Neural progenitor cell (in vitro differentiated cells): ENCODE data around the gene MLNR. TPM values are rescaled to one million over a fixed set of nuclear protein-coding genes. Genes with fewer than 3 reads are reported as not detected.

Experiments used
- DNase-seq: peaks from one replicate; pipeline ENCODE4 v3.0.0-alpha.2; 2016; ENCODE audit warnings: low spot score
- H2AFZ ChIP-seq: fragments of 200-600 bp; sonication (generic); replicated peaks from 2 replicates; pipeline ENCODE4 v1.6.1; 2016; ENCODE audit warnings: antibody characterized with exemption
- H3F3A ChIP-seq: fragments of 200-600 bp; sonication (generic); 2 replicates; pipeline ENCODE4 v1.6.1; 2016; ENCODE audit warnings: antibody characterized with exemption, low read depth
- H3K27ac ChIP-seq: fragments of 200-600 bp; sonication (generic); 2 replicates; pipeline ENCODE4 v1.5.1; 2016; ENCODE audit warnings: mild to moderate bottlenecking
- H3K27me3 ChIP-seq: fragments of 200-600 bp; sonication (generic); 2 replicates; pipeline ENCODE4 v1.6.1; 2016; ENCODE audit warnings: mild to moderate bottlenecking, moderate library complexity
- H3K36me3 ChIP-seq: fragments of 200-600 bp; sonication (generic); 2 replicates; pipeline ENCODE4 v1.5.1; 2016
- H3K4me1 ChIP-seq: fragments of 200-600 bp; sonication (generic); 2 replicates; pipeline ENCODE4 v1.6.1; 2016; ENCODE audit warnings: mixed run types
- H3K4me2 ChIP-seq: fragments of 200-600 bp; sonication (generic); 2 replicates; pipeline ENCODE4 v1.6.1; 2016
- H3K4me3 ChIP-seq: fragments of 200-600 bp; sonication (generic); 2 replicates; pipeline ENCODE4 v1.5.1; 2016
- H3K79me2 ChIP-seq: fragments of 200-600 bp; sonication (generic); 2 replicates; pipeline ENCODE4 v1.6.1; 2016; ENCODE audit warnings: low read depth
- H3K9ac ChIP-seq: fragments of 200-600 bp; sonication (generic); 2 replicates; pipeline ENCODE4 v1.6.1; 2016
- H3K9me3 ChIP-seq: fragments of 200-600 bp; sonication (generic); 2 replicates; pipeline ENCODE4 v1.5.1; 2016; ENCODE audit warnings: low read depth
- H4K20me1 ChIP-seq: fragments of 200-600 bp; sonication (generic); 2 replicates; pipeline ENCODE4 v1.6.1; 2016; ENCODE audit warnings: low read depth
- H3K27ac Mint-ChIP-seq: 3 replicates; pipeline ENCODE4 v1.8.0; 2021; ENCODE audit warnings: mixed read lengths
- H3K27me3 Mint-ChIP-seq: 2 replicates; pipeline ENCODE4 v1.8.0; 2022; ENCODE audit warnings: low read depth, mild to moderate bottlenecking, inconsistent platforms, moderate library complexity, mixed read lengths; ENCODE audit not compliant: insufficient read depth
- H3K36me3 Mint-ChIP-seq: 3 replicates; pipeline ENCODE4 v1.8.0; 2021; ENCODE audit warnings: mixed read lengths
- H3K4me1 Mint-ChIP-seq: 3 replicates; pipeline ENCODE4 v1.8.0; 2021; ENCODE audit warnings: mixed read lengths
- H3K4me3 Mint-ChIP-seq: 3 replicates; pipeline ENCODE4 v1.8.0; 2021; ENCODE audit warnings: mild to moderate bottlenecking, moderate library complexity, mixed read lengths
- H3K9me3 Mint-ChIP-seq: 3 replicates; pipeline ENCODE4 v1.8.0; 2020; ENCODE audit warnings: mixed read lengths
- EZH2 ChIP-seq: fragments of 200-600 bp; sonication (generic); IDR thresholded peaks from 2 replicates; pipeline ENCODE4 v1.6.1; 2017; ENCODE audit warnings: antibody characterized with exemption, mild to moderate bottlenecking, moderate library complexity
- EZH2phosphoT487 ChIP-seq: fragments of 200-600 bp; sonication (generic); IDR thresholded peaks from 2 replicates; pipeline ENCODE4 v1.6.1; 2017; ENCODE audit warnings: antibody characterized with exemption
- total RNA-seq: library from RNA; depleted of rRNA; stranded (reverse); fragments of >200 nt; gene quantifications from 2 replicates; pipeline ENCODE4 v1.2.3, GENCODE V29; 2015; ENCODE audit warnings: low replicate concordance
- TF ChIP-seq, protein P1 (sequence below): fragments of 200-600 bp; sonication (generic); IDR thresholded peaks from 2 replicates; pipeline ENCODE4 v1.5.1; 2017; ENCODE audit warnings: antibody characterized with exemption, mild to moderate bottlenecking

Gene MLNR
- total RNA-seq, 1 donor from 2014 or later = not detected

DNA sequence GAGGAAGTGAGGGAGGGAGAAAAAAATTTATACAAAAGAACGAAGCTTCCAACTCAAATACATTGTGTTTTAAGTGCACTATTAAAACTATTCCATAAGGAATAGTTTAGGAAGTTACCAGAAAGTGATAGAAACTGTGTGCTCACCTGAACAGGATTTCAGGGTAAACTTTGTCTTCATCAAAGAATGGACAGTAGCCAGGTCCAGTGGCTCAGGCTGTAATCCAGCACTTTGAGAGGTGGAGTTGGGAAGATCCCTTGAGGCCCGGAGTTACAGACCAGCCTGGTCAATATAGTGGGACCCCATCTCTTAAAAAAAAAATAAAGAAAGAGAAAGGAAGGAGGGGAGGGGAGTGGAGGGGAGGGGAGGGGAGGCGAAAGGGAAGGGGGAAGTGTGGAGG lies 14.6 kb downstream of the MLNR start:
- Histone ChIP-seq H3K4me1 (no peaks in the 10 kb centered on the region), H3F3A (no peaks in the 10 kb centered on the region), H3K9me3 (no peaks in the 10 kb centered on the region), H4K20me1 (no peaks in the 10 kb centered on the region), H3K36me3 (no peaks in the 10 kb centered on the region), H3K27me3 (no peaks in the 10 kb centered on the region), H3K4me3 (no peak overlapping the region), H3K79me2 (no peaks in the 10 kb centered on the region), H3K9ac (no peak overlapping the region), H3K27ac (no peak overlapping the region), H3K4me2 (no peak overlapping the region), H2AFZ (no peak overlapping the region)
- TF ChIP-seq EZH2phosphoT487 = no peak
- Mint-ChIP-seq H3K4me3 (no peak overlapping the region), H3K36me3 (no peaks in the 10 kb centered on the region), H3K9me3 (no peaks in the 10 kb centered on the region), H3K27me3 (no peaks in the 10 kb centered on the region), H3K4me1 (no peaks in the 10 kb centered on the region), H3K27ac (no peak overlapping the region)
- DNase-seq = no peak

DNA sequence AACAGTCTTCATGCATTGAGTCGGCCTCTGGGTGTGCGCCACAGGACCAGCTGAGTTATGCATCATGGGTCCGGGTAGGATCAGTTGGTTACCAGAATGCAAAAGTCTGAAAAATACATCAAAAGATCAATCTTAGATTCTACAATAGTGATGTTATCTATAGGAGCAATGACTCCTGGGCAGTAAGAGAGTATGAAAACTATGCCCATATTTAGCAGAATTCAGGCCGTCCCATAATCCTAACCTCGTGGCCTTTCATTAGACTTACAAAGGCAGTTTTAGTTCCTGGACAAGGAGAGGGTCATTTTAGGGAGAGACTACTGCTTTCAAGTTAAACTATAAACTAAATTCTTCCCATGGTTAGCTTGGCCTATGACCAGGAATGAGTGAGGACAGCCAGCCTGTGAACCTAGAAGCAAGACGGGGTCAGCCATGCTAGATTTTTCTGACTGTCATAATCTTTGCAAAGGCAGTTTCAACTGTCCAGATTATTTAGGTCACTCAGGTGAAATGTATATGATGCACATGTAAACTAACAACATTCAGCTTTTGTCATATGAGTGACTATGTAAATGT lies 15.8 kb downstream of the MLNR start:
- Histone ChIP-seq H3K4me2 (no peak overlapping the region), H3K9me3 (no peaks in the 10 kb centered on the region), H3K36me3 (no peaks in the 10 kb centered on the region), H3K27me3 (no peaks in the 10 kb centered on the region), H3K27ac (no peak overlapping the region), H3K79me2 (no peaks in the 10 kb centered on the region), H3K4me3 (no peak overlapping the region), H3F3A (no peaks in the 10 kb centered on the region), H3K9ac (no peak overlapping the region), H3K4me1 (no peaks in the 10 kb centered on the region), H4K20me1 (no peaks in the 10 kb centered on the region), H2AFZ (no peak overlapping the region)
- Mint-ChIP-seq H3K4me3 (no peak overlapping the region), H3K4me1 (no peaks in the 10 kb centered on the region), H3K9me3 (no peaks in the 10 kb centered on the region), H3K27ac (no peak overlapping the region), H3K27me3 (no peaks in the 10 kb centered on the region), H3K36me3 (no peaks in the 10 kb centered on the region)
- TF ChIP-seq, protein P1, sequence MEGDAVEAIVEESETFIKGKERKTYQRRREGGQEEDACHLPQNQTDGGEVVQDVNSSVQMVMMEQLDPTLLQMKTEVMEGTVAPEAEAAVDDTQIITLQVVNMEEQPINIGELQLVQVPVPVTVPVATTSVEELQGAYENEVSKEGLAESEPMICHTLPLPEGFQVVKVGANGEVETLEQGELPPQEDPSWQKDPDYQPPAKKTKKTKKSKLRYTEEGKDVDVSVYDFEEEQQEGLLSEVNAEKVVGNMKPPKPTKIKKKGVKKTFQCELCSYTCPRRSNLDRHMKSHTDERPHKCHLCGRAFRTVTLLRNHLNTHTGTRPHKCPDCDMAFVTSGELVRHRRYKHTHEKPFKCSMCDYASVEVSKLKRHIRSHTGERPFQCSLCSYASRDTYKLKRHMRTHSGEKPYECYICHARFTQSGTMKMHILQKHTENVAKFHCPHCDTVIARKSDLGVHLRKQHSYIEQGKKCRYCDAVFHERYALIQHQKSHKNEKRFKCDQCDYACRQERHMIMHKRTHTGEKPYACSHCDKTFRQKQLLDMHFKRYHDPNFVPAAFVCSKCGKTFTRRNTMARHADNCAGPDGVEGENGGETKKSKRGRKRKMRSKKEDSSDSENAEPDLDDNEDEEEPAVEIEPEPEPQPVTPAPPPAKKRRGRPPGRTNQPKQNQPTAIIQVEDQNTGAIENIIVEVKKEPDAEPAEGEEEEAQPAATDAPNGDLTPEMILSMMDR = no peak
- no peak for TF ChIP-seq EZH2
- TF ChIP-seq EZH2phosphoT487 = no peak
- DNase-seq = no peak

DNA sequence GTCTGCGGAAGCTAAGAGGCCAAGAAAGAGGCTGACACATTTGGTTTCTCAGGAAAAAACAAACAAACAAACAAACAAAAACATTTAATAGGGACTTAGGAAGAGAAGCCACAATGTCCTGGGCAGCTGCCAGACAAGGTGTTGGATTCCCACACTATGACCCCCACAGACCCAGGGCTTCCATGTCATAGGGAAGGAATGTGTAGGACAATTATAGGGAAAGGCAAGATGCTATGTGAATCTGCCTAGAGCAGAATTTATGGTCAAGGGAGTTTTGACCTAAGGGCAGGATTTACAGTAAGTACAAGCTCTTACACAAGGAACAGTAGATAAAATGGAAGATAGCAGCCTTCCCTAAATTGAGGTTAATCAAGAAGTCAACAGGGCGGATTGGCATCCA lies 18.5 kb downstream of the MLNR start:
- Histone ChIP-seq H3F3A (no peaks in the 10 kb centered on the region), H3K27ac (no peak overlapping the region), H3K79me2 (no peaks in the 10 kb centered on the region), H3K4me2 (no peak overlapping the region), H4K20me1 (no peaks in the 10 kb centered on the region), H3K4me3 (no peak overlapping the region), H3K27me3 (no peaks in the 10 kb centered on the region), H2AFZ (no peak overlapping the region), H3K36me3 (no peaks in the 10 kb centered on the region), H3K9ac (no peak overlapping the region), H3K9me3 (no peaks in the 10 kb centered on the region), H3K4me1 (no peaks in the 10 kb centered on the region)
- Mint-ChIP-seq H3K36me3 (no peaks in the 10 kb centered on the region), H3K27me3 (no peaks in the 10 kb centered on the region), H3K9me3 (no peaks in the 10 kb centered on the region), H3K4me3 (no peak overlapping the region), H3K4me1 (no peaks in the 10 kb centered on the region), H3K27ac (peak overlapping the region; percentile 23)
- TF ChIP-seq, protein P1 = no peak
- TF ChIP-seq EZH2phosphoT487 = no peak
- no peak for TF ChIP-seq EZH2
- no peak for DNase-seq

GRCh38 chr13:49240017-49240416 lies 19.9 kb downstream of the MLNR start:
- Mint-ChIP-seq H3K27me3 (no peaks in the 10 kb centered on the region), H3K4me1 (peaks cover 3% of the 10 kb centered on the region), H3K9me3 (no peaks in the 10 kb centered on the region), H3K36me3 (no peaks in the 10 kb centered on the region), H3K27ac (no peak overlapping the region), H3K4me3 (no peak overlapping the region)
- no peak overlapping the region for H3K4me2 ChIP-seq
- H3F3A ChIP-seq = no peaks in the 10 kb centered on the region
- TF ChIP-seq, protein P1 = peak; percentile 59
- no peak for TF ChIP-seq EZH2phosphoT487
- TF ChIP-seq EZH2 = no peak
- H3K9ac ChIP-seq = no peak overlapping the region
- H3K27ac ChIP-seq = no peak overlapping the region
- H3K36me3 ChIP-seq = no peaks in the 10 kb centered on the region
- no peaks in the 10 kb centered on the region for H3K27me3 ChIP-seq
- H3K79me2 ChIP-seq = no peaks in the 10 kb centered on the region
- H2AFZ ChIP-seq = no peak overlapping the region
- H3K4me3 ChIP-seq = no peak overlapping the region
- DNase-seq = peak; percentile 39
- H3K4me1 ChIP-seq = no peaks in the 10 kb centered on the region
- no peaks in the 10 kb centered on the region for H4K20me1 ChIP-seq
- no peaks in the 10 kb centered on the region for H3K9me3 ChIP-seq
